ENCODE measurements around the gene C4orf36.

C4orf36 gene

DNA sequence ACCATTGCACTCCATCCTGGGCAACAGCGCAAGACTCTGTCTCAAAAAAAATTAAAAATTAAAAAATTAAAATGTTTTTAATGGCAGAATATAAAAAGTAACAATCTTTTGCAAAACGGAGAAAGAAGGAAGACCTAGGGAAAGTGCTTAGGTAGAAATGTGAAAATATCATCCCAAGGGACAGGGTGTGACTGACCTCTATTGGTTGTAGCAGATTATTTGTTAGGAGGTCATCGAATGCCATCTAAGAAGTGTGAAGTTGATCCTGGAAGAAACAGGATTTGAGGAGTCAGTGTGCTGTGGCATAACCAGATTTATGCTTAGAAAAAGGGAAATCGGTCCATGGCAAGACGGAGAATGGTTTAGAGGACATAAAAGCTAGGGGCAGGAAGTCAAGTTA, 18.1 kb upstream of the C4orf36 start:
- TF ChIP-seq CTCF (conservative IDR thresholded peaks at IDR 0.05): peak; percentile 30
- TF ChIP-seq ZFX (IDR thresholded peaks at IDR 0.05): no peak
- no peak overlapping the region for H3K27ac ChIP-seq

DNA sequence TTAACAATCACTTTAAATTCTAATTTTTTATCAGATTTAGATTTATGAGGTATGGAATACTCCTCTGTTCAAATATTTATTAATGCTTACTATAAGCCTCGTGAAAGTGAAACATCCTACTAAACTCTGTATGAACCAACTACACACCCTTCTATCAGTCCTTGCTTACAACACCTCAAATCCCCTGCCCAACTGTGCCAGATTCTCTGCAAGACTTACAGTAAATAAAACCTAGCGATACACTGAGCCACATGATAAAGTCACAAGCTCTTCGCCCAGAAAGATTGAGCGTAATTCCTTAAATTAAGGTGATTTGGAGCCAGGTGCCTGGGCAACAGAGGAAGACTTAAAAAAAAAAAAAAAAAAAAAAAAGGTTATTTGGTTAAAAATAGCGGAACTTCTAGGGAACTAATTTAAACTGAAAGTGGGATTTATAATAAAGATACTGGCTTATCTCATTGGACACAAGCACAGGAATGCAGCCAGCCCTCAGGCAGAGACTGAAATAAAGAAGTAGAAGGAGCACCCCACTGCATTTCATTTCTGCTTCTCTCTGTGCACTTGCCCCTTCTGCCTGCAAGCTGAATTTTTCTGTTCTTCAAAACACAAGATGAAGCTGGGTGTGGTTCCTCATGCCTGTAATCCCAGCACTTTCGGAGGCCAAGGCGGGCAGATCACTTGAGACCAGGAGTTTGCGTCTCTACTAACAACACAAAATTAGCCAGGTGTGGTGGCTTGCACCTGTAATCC, 17.5 kb upstream of the C4orf36 start:
- TF ChIP-seq CTCF (conservative IDR thresholded peaks at IDR 0.05): no peak
- TF ChIP-seq ZFX (IDR thresholded peaks at IDR 0.05): no peak
- no peak overlapping the region for H3K27ac ChIP-seq

DNA sequence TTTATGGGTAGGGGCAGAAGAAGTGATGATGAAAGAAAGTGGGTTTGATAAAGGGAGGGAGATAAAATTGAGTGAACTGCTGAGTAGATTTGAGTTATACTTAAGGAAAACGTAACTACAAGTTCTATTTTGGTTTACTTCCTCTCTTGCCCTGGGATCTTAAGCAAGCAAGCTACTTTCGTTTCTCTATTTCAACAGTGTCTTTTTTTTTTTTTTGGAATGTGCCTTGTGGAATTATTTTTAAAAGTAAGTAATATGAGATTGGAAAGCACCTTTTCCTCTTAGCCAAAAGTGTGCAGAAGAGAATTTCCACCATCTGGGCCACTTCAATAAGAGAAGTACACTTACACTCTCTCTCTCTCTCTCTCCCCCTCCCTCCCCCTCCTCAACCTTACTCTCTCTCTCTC, 16.0 kb upstream of the C4orf36 start:
- TF ChIP-seq ZFX (IDR thresholded peaks at IDR 0.05): no peak
- no peak for TF ChIP-seq CTCF (conservative IDR thresholded peaks at IDR 0.05)
- H3K27ac ChIP-seq: no peak overlapping the region

DNA sequence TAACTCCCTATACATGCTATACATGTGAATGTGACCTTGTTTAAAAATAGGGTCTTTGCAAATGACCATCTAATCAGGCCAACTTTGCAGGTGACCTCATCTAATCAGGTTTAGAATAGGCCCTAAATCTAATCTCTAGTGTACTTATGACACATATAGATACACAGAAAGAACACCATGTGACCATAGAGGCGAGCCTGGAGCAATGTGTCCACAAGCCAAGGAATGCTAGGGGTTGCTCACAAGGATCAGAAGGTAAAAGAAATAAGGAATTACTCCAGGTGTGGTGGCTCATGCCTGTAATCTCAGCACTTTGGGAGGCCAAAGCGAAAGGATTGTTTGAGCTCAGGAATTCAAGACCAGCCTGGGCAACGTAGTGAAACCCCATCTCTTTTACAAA, 9.6 kb upstream of the C4orf36 start:
- no peak overlapping the region for H3K27ac ChIP-seq
- TF ChIP-seq ZFX (IDR thresholded peaks at IDR 0.05): no peak
- no peak for TF ChIP-seq CTCF (conservative IDR thresholded peaks at IDR 0.05)

- no peak for TF ChIP-seq ZFX (IDR thresholded peaks at IDR 0.05)
- TF ChIP-seq CTCF (conservative IDR thresholded peaks at IDR 0.05): peak; percentile 41
Measured at GRCh38 chr4:86898562-86898961, 6.3 kb upstream of the C4orf36 start.

GRCh38 chr4:86896596-86896995, 4.4 kb upstream of the C4orf36 start:
- H3K27ac ChIP-seq: no peak overlapping the region
- TF ChIP-seq CTCF (conservative IDR thresholded peaks at IDR 0.05) (no peak), ZFX (IDR thresholded peaks at IDR 0.05) (no peak)

More at GRCh38 chr4:86898562-86898961, 6.3 kb upstream of the C4orf36 start:
- H3K27ac ChIP-seq: no peak overlapping the region

DNA sequence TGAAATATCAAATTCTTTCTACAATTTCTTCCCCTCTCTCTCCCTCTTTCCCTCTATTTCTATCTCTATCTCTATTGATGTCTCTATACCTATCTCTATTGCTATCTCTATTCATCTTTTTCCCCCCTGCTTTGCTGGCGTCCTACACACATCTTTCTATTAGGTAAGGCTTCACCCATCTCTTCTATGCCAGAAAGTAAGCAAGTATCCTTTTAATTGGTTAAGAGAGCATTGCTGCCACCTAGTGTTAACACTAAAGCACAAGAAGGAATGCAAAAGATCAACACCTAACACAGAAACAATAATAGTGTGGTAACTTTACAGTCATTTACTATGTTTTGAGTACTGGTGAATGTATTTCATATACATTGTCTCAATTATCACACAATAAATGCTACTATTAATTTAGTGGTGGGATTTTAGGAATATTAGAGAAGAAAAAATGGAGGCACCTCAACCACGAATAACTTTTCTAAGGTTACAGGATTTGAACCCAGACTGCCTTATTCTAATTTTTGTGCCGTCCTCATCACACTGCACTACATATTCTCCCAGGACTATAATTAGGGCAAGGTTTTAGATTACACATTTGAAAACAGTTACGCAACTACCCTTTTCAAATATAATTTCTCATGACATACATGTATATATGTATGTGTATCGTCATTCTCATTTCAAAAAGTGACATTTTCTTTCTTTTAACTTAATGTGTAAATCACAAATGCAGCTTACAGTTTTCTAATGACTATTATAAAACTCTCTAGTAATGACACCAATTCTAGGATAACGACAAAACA, 3.7 kb upstream of the C4orf36 start:
- TF ChIP-seq CTCF (conservative IDR thresholded peaks at IDR 0.05) (peak; percentile 80), ZFX (IDR thresholded peaks at IDR 0.05) (no peak)
- H3K27ac ChIP-seq: no peak overlapping the region
